Neutrophil (primary cell): ENCODE data around the gene PAX8.

ENCODE experiments used
- H3K27ac ChIP-seq: fragments of 200-600 bp; sonication (generic); 2 replicates; pipeline ENCODE4 v1.5.1; 2016; ENCODE audit warnings: mild to moderate bottlenecking, moderate library complexity
- H3K27me3 ChIP-seq: fragments of 200-600 bp; sonication (generic); 2 replicates; pipeline ENCODE4 v1.6.0; 2016; ENCODE audit warnings: mild to moderate bottlenecking
- H3K36me3 ChIP-seq: fragments of 200-600 bp; sonication (generic); 2 replicates; pipeline ENCODE4 v1.5.1; 2017
- H3K4me1 ChIP-seq, 2 experiments: fragments of 200-600 bp in 1 of 2; sonication (generic) in 1 of 2; 1 replicate in 1 of 2; 2 replicates in 1 of 2; pipeline versions ENCODE4 v1.5.1 to v1.6.1; 2013 to 2016; ENCODE audit warnings: low read depth in 1 of 2, low read length in 1 of 2, mild to moderate bottlenecking in 1 of 2, moderate library complexity in 1 of 2; ENCODE audit not compliant: control insufficient read depth in 1 of 2, insufficient read depth in 1 of 2
- H3K4me3 ChIP-seq, 2 experiments: fragments of 200-600 bp in 1 of 2; sonication (generic) in 1 of 2; 1 replicate in 1 of 2; 2 replicates in 1 of 2; pipeline ENCODE4 v1.5.1; 2013 to 2016; ENCODE audit warnings: low read depth in 1 of 2, low read length in 1 of 2, mild to moderate bottlenecking in 1 of 2, moderate library complexity in 1 of 2
- H3K9me3 ChIP-seq: fragments of 200-600 bp; sonication (generic); 2 replicates; pipeline ENCODE4 v1.5.1; 2016
- CTCF ChIP-seq: fragments of 200-600 bp; sonication (generic); IDR thresholded peaks from 2 replicates; pipeline ENCODE4 v1.5.1; 2016; ENCODE audit warnings: antibody characterized with exemption

Gene PAX8

GRCh38 chr2:113220970-113221708 is 57.6 kb downstream of the PAX8 start:
- TF ChIP-seq CTCF = no peak
- Histone ChIP-seq H3K36me3 (no peaks in the 10 kb centered on the region), H3K9me3 (no peaks in the 10 kb centered on the region), H3K4me1 (peaks cover 15 to 21% of the 10 kb centered on the region in 2 experiments), H3K27ac (no peak overlapping the region), H3K27me3 (no peaks in the 10 kb centered on the region), H3K4me3 (no peak overlapping the region)

GRCh38 chr2:113219889-113220641 is 58.7 kb downstream of the PAX8 start:
- Histone ChIP-seq H3K27ac (no peak overlapping the region), H3K27me3 (no peaks in the 10 kb centered on the region), H3K4me3 (no peak overlapping the region), H3K36me3 (no peaks in the 10 kb centered on the region), H3K9me3 (no peaks in the 10 kb centered on the region), H3K4me1 (peaks cover 15 to 21% of the 10 kb centered on the region in 2 experiments)
- no peak for TF ChIP-seq CTCF

- no peak for TF ChIP-seq CTCF
- Histone ChIP-seq H3K4me1 (peaks cover 15 to 21% of the 10 kb centered on the region in 2 experiments), H3K27ac (no peak overlapping the region), H3K36me3 (no peaks in the 10 kb centered on the region), H3K4me3 (no peak overlapping the region), H3K9me3 (no peaks in the 10 kb centered on the region), H3K27me3 (no peaks in the 10 kb centered on the region)
Observed at GRCh38 chr2:113219525-113219888, 59.2 kb downstream of the PAX8 start.

GRCh38 chr2:113219092-113219441 is 59.7 kb downstream of the PAX8 start:
- H3K27ac ChIP-seq = no peak overlapping the region
- H3K4me1 ChIP-seq = peaks cover 15 to 21% of the 10 kb centered on the region in 2 experiments
- no peaks in the 10 kb centered on the region for H3K9me3 ChIP-seq
- H3K4me3 ChIP-seq = no peak overlapping the region
- TF ChIP-seq CTCF = no peak
- no peaks in the 10 kb centered on the region for H3K27me3 ChIP-seq
- no peaks in the 10 kb centered on the region for H3K36me3 ChIP-seq

GRCh38 chr2:113218283-113219091 is 60.2 kb downstream of the PAX8 start:
- H3K36me3 ChIP-seq = no peaks in the 10 kb centered on the region
- no peaks in the 10 kb centered on the region for H3K27me3 ChIP-seq
- H3K27ac ChIP-seq = no peak overlapping the region
- H3K9me3 ChIP-seq = no peaks in the 10 kb centered on the region
- peaks cover 15 to 21% of the 10 kb centered on the region in 2 experiments for H3K4me1 ChIP-seq
- no peak for TF ChIP-seq CTCF
- no peak overlapping the region for H3K4me3 ChIP-seq
